ENCODE results near the gene ARFGAP3. TPM values are rescaled to one million over a fixed set of nuclear protein-coding genes. Genes with fewer than 3 reads are reported as not detected.

Gene ARFGAP3
- total and polyA plus RNA-seq, 4 donors: 25.8 to 42.9 (median 42.3) TPM

- no peak for TF ChIP-seq CTCF (IDR thresholded peaks at IDR 0.05; ENCODE audit: control extremely low read depth, extremely low read depth)
- Histone ChIP-seq H3K4me3 (no peak overlapping the region), H3K36me3 (ENCODE audit: control insufficient read depth in 4 of 4, insufficient read depth in 4 of 4, low read length in 4 of 4) (peaks cover 6 to 28% (median 16%) of the 10 kb centered on the region in 4 donors), H3K27me3 (ENCODE audit: control insufficient read depth in 3 of 3, insufficient read depth in 3 of 3, low read length in 2 of 3) (no peaks in the 10 kb centered on the region), H3K27ac (ENCODE audit: low read depth in 1 of 2, low read length in 1 of 2) (peak overlapping the region in 1 of 2 donors; percentile 76), H3K9ac (ENCODE audit: insufficient read depth in 1 of 2, low read length in 2 of 2) (no peak overlapping the region), H3K4me1 (ENCODE audit: control insufficient read depth in 5 of 5, insufficient read depth in 5 of 5, low read length in 5 of 5) (peaks cover 0 to 39% (median 12%) of the 10 kb centered on the region in 5 donors), H3K9me3 (ENCODE audit: control insufficient read depth in 4 of 4, insufficient read depth in 3 of 4, low read length in 3 of 4) (no peaks in the 10 kb centered on the region)
- WGBS, 2 donors: 98% methylated on average over 3 of the region's 3 CpGs
- DNase-seq (no peak), ATAC-seq (ENCODE audit: insufficient read depth, low FRiP score) (no peak)
Observed at GRCh38 chr22:42891696-42892095, 34.6 kb upstream of the ARFGAP3 start.

GRCh38 chr22:42891008-42891407 lies 33.9 kb upstream of the ARFGAP3 start:
- Histone ChIP-seq H3K27ac (ENCODE audit: low read depth in 1 of 2, low read length in 1 of 2) (peak overlapping the region in 1 of 2 donors; percentile 18), H3K9ac (ENCODE audit: insufficient read depth in 1 of 2, low read length in 2 of 2) (no peak overlapping the region), H3K4me1 (ENCODE audit: control insufficient read depth in 5 of 5, insufficient read depth in 5 of 5, low read length in 5 of 5) (peaks cover 0 to 38% (median 12%) of the 10 kb centered on the region in 5 donors), H3K27me3 (ENCODE audit: control insufficient read depth in 3 of 3, insufficient read depth in 3 of 3, low read length in 2 of 3) (no peaks in the 10 kb centered on the region), H3K9me3 (ENCODE audit: control insufficient read depth in 4 of 4, insufficient read depth in 3 of 4, low read length in 3 of 4) (no peaks in the 10 kb centered on the region), H3K4me3 (no peak overlapping the region), H3K36me3 (ENCODE audit: control insufficient read depth in 4 of 4, insufficient read depth in 4 of 4, low read length in 4 of 4) (peaks cover 6 to 30% (median 17%) of the 10 kb centered on the region in 4 donors)
- DNase-seq (no peak), ATAC-seq (ENCODE audit: insufficient read depth, low FRiP score) (no peak)
- no peak for TF ChIP-seq CTCF (IDR thresholded peaks at IDR 0.05; ENCODE audit: control extremely low read depth, extremely low read depth)
- 92 to 94% methylated on average over 13 of the region's 13 CpGs for WGBS, 2 donors

GRCh38 chr22:42889304-42889703 lies 32.2 kb upstream of the ARFGAP3 start:
- Histone ChIP-seq H3K9me3 (ENCODE audit: control insufficient read depth in 4 of 4, insufficient read depth in 3 of 4, low read length in 3 of 4) (no peaks in the 10 kb centered on the region), H3K9ac (ENCODE audit: insufficient read depth in 1 of 2, low read length in 2 of 2) (no peak overlapping the region), H3K27ac (ENCODE audit: low read depth in 1 of 2, low read length in 1 of 2) (peak overlapping the region in 1 of 2 donors; percentile 62), H3K4me1 (ENCODE audit: control insufficient read depth in 5 of 5, insufficient read depth in 5 of 5, low read length in 5 of 5) (peaks cover 0 to 33% (median 3%) of the 10 kb centered on the region in 5 donors), H3K4me3 (no peak overlapping the region), H3K36me3 (ENCODE audit: control insufficient read depth in 4 of 4, insufficient read depth in 4 of 4, low read length in 4 of 4) (peaks cover 6 to 46% (median 24%) of the 10 kb centered on the region in 4 donors), H3K27me3 (ENCODE audit: control insufficient read depth in 3 of 3, insufficient read depth in 3 of 3, low read length in 2 of 3) (no peaks in the 10 kb centered on the region)
- no peak for DNase-seq
- TF ChIP-seq CTCF (IDR thresholded peaks at IDR 0.05; ENCODE audit: control extremely low read depth, extremely low read depth): no peak
- WGBS, 2 donors: 34 to 61% methylated on average over 4 of the region's 4 CpGs
- ATAC-seq (ENCODE audit: insufficient read depth, low FRiP score): no peak

All from lung (tissue), 12 donors.